ENCODE measurements around the gene IGIP.
A peak's percentile ranks its signal among the peaks of the same experiment; 100 is the strongest.

IGIP gene

DNA sequence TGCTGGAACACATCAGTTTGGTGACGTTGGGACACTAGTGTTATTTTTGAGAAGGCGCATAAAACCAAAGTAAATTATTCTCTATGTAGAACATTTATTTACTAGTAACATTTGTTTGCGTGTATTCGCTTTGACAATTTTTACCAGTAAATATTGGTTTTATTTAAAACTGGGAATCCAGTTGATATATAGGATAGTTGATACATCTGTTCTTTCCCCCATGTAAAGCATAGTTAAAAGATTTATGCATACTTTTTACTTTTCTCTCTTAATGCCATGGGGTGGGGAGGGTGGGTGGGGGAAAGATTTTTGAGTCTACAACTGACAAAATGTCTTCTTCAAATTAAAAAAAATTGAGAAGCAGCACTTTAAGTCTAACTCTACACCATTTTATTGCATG, at the start of gene IGIP:
Gene IGIP, plus strand, starts transcription at position 301 of the 400 bp plus-strand sequence. CDS start 2,540 bp downstream, outside the sequence.
- DNase-seq, result no peak

DNA sequence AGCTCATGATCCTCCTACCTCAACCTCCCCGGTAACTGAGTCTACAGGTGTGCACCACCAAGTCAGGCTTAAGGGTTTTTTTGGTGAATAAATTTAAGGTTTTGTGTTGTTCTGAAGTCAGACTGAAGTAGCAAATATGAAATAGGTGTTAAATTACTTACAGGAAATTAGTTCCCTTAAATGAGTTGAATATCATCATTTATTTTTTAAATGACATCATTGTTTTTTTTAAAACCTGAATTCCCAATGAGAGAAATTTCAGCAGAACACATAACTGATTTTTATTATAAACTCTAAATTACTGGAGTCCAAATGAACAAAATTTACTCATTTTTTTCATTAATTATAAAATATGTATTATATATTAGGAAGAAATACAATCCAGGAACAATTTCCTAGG, 49.6 kb upstream of the IGIP start:
- no peak for DNase-seq

DNA sequence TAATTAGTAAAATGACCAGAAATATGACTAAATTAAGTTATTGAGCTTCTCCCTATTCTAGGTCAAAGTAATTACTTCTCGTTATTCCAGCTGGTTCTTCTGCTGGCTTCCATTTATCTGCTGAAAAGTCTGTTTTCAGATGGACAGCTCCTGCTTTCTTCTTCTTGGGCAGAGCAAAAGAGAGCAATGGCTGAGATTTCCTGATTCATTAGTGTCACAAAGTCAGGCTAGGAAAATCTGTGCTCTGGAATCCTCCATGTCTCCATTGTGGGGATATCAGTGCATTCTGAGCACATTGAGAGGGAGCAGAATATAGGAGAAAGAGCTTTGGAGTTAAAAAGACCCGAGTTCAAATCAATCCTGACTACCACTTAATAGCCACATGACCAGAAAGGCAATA, 48.9 kb upstream of the IGIP start:
- no peak for DNase-seq

DNA sequence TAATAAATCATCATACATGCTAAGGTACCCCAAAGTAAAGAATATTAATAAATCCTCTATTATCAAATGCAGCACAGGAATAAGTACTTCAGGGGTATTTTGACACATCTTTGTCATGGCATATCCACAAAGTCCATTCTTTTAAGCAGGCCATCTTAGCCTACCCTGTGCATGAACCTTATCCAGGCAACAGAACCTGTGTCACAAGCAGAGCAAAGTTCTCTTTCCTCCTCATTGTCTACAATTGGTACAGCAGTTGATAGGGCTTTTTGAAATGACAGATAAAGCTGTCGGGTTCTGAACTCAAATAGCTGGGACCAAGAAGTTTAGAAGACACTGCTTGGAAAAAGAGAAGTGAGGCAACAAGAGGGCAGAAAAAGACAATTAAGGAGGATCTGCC, 42.6 kb upstream of the IGIP start:
- DNase-seq, result no peak

- DNase-seq, result no peak
These were observed 42.1 kb upstream of the IGIP start for GRCh38 chr5:140083650-140084049.

- no peak for DNase-seq
These were observed 41.2 kb upstream of the IGIP start for GRCh38 chr5:140084541-140084940.

DNA sequence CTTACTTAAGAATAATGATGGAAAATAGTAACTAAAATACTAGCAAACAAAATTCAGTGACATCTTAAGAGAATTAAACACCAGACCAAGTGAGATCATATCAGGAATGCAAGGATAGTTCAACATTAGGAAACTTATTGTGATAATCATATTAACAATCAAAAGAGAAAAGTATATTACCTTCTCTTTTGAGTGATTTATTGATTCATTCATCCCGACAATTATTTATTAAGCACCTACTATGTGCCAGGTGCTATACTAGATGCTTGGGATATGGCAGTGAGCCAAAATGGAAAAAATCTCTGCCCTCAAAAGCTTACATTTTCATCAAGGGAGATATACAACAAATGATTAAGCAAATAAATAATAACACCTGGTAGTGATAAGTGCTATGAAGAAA, 35.5 kb upstream of the IGIP start:
- DNase-seq, result no peak

DNA sequence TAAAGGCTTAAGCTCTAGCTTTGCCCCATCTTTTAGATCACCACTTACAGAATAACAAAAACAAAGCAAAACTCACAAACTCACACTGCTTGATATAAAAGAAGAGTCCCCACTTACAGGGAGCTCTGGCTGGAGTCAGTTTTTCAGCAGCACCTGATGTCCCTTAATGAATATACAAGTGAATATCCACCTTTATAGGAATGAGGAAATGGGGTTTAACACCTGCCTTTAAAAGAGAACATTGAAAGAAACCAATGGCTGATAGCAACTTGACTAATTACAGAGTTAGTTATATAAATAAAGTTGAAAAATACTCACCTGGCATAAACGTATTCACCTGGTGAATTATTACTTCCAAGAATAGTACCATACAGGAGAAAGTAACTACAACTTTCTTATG, 32.6 kb upstream of the IGIP start:
- DNase-seq, result no peak

- no peak for DNase-seq
These were observed 31.9 kb upstream of the IGIP start for GRCh38 chr5:140093866-140094265.

DNA sequence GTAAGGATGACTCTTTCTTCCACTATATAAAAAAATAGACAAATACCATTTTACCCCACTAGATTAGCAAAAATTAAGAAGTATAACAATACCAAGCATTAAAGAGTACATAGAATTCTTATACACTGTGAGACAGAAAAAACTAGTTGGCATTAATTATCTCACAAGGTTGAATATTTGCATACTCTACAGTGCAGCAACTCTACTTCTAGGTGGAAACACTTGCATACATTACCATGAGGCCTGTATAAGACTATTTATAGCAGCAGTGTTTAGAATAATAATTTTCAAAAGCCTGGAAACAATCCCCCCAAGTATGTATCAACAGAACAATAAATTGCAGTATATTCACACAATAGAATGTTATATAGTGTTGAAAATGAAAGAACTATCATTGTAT, 30.8 kb upstream of the IGIP start:
- DNase-seq, result no peak

- no peak for DNase-seq
These were observed 24.6 kb upstream of the IGIP start for GRCh38 chr5:140101179-140101578.

- DNase-seq, result no peak
These were observed 22.6 kb upstream of the IGIP start for GRCh38 chr5:140103154-140103553.

DNA sequence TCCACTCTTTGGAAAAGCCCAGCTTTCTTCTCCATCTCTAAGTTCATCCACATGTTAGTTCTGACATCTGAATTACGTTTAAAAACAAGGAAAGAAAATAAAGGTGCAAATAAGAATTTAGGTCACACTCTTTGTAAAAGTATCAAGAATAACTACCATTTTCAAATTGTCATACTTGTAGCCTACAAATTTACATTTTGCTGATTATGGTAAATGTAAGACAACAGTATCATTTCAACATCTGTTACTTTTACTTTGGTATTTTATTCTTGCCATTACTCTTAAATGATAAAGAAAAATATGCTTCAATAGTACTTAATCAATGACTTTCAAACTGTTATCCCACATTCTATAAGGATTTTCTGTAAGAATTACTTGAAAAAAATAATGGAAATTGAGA, 21.6 kb upstream of the IGIP start:
- no peak for DNase-seq

DNA sequence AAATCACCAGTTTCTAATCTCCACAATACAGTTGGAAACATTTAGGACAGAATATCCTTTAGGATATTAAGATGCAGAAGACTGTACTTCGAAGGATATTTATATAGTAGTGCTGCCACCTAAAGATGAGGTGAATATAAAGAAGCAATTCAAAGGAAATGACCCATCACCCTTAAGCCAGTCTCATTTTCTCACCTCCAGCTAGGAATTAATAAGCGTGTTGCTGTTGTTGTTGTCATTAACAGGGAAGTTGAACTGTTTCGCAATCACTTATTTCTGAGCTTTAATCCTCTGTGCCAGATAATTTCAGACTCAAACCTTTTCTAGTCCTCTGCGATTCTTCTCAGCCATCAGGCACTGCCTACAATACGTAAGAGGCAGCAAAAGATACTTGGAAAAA, 19.6 kb upstream of the IGIP start:
- no peak for DNase-seq

GRCh38 chr5:140106805-140107311, 18.9 kb upstream of the IGIP start:
- DNase-seq, result no peak

DNA sequence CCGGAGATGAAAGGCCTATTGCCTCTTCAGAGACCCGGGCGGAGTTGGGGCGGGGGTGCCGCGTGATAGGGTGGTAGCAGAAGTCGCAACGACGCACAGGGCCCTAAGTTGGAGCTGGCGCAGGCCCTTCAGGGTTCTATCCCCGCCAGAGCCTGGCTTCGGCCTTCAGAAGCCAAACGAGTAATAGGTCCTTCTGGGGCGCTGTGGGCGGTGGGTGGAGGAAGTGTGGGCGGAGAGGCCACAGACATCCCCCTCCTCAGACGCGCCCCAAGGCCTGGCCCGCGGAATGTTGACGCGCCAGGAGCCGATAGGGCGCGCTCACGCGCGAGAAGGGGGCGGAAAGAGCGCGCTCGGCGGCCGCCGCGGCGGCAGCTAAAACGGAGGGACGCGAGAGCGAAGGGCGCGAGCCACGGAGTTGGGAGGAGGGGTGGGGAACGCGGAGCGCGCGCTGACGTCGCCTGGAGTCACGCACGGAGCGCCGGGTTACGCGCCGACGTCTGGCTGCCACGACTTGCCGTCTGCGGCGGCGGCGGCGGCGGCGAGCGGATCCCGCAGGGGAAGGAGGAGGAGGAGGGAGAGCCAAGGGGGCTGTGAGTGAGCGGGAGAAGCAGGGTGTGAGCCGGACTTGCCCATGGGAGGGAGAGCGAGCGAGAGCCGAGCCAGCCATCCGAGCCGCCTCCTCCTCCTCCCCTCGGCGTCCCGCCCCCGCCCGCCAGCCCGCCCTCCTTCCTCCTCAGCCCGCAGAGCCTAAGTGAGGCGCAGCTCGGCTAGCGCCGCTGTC, 18.2 kb upstream of the IGIP start:
- peak; percentile 94 for DNase-seq

GRCh38 chr5:140108093-140109017, 17.4 kb upstream of the IGIP start:
- DNase-seq, result peak; percentile 52

DNA sequence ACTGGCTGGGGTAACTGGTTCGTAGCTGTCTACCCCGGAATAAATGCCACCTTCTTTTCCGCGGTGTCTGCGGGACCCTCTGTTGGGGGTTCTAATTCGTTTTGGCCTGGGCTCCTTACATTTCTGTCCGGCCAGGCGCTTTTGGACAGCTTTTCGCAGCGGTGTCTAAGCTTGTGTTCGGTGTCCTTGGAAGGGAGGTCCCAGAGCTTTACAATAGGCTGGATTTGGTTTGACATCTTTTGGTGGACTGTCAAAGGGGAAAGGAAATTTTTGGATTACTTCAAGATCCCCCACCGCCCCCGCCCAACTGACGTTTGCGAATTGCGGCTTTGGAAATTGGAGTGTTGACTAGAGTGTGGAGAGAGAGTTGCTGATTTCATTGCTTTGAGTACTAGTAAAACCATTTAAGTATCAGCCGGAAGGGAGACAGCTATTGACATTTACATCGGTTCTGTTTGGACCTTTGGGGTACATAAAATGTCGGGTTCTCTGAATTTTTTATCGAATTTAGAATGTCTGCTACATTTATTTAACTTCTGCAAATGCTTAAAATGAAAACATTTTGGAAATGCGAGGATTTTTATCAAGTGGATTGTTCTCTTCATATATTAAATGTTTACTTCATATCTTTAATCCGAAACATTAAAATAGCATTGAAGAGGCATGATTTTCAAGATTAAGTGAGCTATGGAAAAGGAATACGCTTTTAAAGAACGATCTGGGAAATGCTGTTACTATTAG, 16.5 kb upstream of the IGIP start:
- no peak for DNase-seq

GRCh38 chr5:140109759-140110645, 15.7 kb upstream of the IGIP start:
- no peak for DNase-seq

- no peak for DNase-seq
These were observed 15.1 kb upstream of the IGIP start for GRCh38 chr5:140110646-140110957.

DNA sequence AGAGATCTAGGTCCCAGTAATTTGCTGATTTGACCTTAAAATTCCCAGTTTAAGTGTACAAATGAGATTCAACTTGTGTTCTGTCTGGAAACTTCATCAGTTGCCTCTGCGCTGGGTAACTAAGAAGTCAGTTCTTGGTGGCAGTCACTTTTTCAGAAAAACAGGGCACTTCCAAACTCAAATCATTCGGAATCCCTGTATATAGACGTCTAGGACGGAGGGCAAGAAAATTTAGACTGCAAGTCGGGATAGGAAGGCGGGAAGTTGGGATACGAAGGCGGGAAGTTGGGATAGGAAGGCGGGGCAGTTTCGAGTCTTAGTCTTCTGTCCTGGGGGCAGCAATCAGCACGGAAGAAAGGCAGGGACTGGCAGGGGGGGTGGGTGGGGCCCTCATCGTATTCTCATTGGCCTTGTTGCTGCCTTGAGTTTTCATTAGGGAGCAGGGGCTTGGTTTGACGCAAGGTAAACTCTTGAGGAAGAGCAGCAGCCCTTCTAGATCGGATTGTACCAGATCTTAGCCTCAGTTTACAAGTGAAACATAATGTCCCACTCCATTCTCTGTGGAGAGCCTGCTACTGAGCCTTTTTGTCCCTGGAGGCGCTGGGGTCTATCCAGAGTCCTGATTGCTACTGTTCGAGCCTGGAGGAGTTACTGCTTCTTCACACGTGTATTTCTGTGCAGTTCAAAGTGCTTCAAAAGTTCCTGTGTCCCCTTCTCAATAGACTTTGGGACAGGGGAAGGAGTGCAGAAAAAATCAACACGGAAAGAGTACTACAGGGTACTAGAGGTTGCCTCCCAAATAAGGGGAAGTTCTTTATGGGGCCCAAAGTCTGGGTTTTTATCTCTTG, 14.5 kb upstream of the IGIP start:
- no peak for DNase-seq

All from stimulated activated CD4-positive, alpha-beta T cell treated with anti-CD3 and anti-CD28 coated beads, Interleukin-15, amount 100 ng/mL, for 24 hours (primary cell).